ENCODE results near the gene EXD1.
"Not testable (repeated sequence)": the region's sequence is repeated elsewhere in the genome, so short reads cannot be mapped to it uniquely, and the experiment has no call there.

The EXD1 gene, protein sequence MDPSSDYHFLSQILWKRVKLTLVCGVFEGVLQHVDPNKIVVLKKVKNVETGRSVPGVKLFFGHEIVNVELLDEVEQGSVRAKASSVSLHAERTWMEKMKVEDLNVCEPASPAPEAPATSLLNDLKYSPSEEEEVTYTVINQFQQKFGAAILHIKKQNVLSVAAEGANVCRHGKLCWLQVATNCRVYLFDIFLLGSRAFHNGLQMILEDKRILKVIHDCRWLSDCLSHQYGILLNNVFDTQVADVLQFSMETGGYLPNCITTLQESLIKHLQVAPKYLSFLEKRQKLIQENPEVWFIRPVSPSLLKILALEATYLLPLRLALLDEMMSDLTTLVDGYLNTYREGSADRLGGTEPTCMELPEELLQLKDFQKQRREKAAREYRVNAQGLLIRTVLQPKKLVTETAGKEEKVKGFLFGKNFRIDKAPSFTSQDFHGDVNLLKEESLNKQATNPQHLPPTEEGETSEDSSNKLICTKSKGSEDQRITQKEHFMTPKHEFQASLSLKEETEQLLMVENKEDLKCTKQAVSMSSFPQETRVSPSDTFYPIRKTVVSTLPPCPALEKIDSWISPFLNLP

DNA sequence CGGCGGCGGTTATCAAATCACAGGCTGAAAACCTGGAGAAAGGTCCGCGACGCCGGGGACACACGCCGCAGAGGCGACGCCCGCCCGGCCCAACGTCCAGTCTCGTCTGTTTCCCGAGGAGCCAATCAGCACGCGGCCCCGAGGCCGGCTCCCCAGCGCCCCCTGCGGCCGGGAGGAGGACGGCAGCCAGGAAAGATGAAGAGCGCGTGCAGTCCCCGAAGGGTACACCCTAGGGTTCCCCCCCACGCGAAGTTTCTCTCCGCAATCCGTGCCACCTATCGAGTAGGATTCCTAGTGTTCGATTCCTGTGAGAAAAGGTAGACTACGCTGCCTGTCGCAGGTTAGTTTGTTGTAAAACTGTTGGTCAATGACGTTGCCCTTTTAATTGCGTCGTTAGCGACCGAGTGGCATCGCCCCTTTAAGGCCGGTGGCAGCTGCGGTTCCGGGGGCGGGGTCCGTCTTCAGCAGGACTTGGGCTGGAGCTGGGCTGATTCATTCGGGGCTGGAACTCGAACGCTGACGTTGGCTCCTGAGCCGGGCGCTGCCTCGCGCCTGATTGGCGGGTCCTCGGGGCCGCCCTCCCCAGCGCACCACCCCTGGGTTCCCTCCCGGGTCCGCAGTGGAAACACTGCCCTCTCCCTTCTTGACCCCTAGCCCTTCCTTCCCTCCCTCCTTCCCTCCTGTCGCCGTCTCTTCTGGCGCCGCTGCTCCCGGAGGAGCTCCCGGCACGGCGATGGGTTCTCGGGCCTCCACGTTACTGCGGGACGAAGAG is at the start of gene EXD1, which contains the start of gene CHP1:
TSS of gene EXD1 (minus strand) at position 108 of the 772 bp plus-strand sequence. CDS start 4,182 bp downstream, outside the sequence.
TSS of gene CHP1 (plus strand) at position 619 of the 772 bp plus-strand sequence. CDS start at position 734, 115 bp downstream.
- peak; percentile 95 for DNase-seq (ENCODE audit: low read depth)

DNA sequence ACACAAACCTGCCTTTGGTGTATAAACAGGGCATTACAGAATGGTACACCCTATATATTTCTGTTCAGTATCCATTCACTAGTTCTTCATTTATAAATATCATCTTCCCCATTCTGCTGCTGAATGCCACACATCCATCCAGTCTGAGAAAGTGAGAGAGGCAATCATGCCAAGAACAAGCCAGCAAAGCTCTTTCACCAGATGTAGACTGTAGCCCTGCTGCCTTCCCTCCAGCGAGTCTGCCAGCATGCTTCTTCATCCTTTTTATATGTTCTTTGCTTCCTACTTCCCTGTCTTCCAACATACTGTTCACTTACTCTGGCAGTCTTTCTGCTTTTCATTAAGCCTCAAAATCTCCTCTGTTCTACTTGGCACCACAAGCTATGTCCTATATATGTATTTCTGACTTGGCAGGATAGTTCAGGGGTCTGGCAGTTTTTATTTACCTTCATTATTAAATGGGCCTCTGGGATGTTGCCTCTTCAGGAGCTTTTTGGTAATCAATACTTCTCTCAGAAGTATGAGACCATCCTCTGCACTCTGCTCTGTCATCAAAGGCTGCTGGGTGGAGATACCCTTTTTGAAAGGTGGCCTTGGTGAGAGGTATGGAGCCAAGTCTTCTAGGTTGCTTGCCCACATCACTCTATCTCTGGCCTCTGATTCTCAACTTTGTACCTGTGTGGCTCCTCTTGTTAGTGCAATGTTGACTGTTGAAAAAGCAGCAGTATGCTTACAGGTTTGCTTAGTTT is 49.2 kb upstream of the EXD1 start:
- no peak for DNase-seq (ENCODE audit: low read depth)

DNA sequence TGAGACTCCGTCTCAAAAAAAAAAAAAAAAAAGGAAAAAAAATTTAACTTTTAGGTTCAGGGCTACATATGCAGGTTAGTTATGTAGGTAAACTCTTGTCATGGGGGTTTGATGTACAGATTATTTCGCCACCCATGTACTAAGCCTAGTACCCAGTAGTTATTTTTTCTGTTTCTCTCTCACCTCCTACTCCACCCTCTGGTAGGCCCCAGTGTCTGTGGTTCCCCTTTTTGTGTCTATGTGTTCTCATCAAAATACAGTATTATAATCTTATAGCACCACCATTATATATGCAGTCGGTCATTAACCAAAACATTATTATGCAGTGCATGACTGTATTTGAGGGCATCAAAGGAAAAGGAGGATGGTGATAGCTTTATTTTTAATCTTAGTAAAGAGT is 47.8 kb upstream of the EXD1 start:
- no peak for DNase-seq (ENCODE audit: low read depth)

DNA sequence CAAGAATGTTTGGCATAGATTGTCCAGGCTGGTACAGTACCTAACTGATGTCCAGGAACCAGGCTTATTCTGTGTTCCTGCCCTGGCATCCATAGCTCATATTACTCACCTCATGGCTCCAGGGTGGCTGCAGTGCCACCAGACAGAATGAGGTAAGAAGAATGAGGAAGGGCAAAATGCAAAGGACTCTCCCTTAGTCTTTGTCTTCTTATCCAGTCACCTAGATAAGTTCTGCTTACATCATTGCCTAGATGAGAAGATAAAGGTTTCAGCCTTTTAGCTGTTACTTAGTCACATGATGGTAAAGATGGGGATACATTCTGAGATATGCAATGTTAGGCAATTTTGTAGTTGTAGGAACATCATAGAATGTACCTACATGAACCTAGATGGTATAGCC is 46.3 kb upstream of the EXD1 start:
- no peak for DNase-seq (ENCODE audit: low read depth)

DNA sequence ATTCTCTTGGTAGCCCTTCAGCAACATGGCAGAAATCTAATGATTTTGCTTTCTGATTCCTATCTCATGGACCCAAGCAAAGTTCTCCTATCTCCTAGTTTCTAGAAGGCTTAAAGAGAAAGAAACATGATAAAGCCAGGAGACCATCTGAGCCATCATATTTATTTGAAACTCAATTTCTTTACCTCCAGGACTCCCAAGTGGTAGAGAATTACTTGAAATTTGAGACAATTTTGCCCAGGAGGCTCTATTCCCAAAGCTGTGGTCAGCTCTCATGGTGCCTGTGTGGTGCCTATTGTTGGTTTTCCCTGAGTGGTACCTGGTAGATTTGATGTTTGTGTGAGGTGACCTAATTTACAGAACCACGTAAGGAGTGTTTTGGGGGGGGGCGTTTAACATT is 39.3 kb upstream of the EXD1 start:
- no peak for DNase-seq (ENCODE audit: low read depth)

DNA sequence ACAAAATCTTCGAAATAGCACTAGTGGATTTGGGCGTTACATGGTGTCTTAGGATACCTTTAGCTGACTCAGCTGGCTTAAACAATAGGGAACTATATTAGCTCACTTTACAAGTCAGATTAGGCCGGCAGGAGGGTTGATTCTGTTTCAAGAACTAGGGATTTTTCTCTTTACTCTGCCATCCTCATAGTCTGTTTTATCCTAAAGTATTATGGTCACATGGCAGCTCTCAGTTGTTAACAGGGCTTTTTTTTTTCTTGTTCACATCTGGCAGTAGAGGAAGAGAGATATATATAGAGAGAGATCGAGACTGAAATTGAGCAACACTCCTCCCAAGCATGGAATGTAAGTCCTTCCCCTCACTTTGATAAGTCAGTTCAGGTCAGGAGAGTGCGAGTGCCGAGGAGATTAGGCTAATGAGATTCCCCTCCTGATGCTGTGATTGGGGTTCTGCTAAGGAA is 33.4 kb upstream of the EXD1 start:
- no peak for DNase-seq (ENCODE audit: low read depth)

DNA sequence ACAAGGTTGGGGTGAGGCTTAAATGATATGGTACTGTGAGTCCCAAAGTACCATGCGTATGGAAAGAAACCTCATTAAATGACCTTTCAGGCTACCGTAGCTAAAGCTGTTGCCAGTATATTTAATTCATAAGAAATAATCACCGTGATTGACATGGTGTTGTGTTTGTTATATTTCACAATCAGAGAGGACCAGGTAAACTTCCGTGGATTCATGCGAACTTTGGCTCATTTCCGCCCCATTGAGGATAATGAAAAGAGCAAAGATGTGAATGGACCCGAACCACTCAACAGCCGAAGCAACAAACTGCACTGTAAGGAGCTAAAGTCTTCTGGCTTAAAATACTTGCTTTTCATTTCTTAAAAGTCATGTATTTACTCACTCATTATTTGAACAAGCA is 32.0 kb upstream of the EXD1 start:
- no peak for DNase-seq (ENCODE audit: low read depth)

DNA sequence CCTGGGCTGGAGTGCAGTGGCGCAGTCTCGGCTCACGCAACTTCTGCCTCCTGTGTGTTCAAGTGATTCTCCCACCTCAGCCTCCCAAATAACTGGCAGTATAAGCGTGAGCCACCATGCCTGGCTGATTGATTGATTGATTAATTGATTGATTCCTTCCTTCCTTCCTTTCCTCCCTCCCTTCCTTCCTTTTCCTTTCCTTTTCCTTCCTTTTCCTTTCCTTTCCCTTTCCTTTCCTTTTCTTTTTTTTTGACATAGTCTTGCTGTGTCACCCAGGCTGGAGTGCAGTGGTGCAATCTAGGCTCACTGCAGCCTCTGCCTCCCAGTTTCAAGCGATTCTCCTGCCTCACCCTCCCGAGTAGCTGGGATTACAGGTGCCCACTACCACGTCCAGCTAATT is 30.4 kb upstream of the EXD1 start:
- not testable (repeated sequence) for DNase-seq (ENCODE audit: low read depth)

DNA sequence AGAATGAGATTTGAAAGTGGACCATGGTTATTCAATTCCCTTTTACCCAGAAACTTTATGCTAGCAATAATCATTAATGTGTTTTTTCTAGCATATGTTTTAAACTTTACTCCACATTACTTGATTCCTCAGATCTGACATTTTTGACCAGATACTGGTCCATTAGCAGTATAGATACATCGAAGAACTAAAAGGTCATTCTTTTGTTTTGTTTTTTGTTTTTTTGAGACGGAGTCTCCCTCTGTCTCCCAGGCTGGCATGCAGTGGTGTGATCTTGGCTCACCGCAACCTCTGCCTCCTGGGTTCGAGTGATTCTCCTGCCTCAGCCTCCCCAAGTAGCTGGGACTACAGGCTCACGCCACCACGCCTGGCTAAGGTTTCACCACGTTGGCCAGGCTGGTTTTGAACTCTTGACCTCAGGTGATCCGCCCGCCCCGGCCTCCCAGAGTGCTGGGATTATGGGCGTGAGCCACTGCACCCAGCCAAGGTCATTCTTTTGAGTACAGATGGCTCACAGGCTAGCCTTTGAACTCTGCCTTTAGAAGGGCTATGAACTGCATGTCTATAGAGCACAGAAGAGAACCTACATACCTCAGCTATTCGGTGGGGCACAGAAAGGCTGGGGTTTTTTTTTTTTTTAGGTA is 29.1 kb upstream of the EXD1 start:
- no peak for DNase-seq (ENCODE audit: low read depth)

DNA sequence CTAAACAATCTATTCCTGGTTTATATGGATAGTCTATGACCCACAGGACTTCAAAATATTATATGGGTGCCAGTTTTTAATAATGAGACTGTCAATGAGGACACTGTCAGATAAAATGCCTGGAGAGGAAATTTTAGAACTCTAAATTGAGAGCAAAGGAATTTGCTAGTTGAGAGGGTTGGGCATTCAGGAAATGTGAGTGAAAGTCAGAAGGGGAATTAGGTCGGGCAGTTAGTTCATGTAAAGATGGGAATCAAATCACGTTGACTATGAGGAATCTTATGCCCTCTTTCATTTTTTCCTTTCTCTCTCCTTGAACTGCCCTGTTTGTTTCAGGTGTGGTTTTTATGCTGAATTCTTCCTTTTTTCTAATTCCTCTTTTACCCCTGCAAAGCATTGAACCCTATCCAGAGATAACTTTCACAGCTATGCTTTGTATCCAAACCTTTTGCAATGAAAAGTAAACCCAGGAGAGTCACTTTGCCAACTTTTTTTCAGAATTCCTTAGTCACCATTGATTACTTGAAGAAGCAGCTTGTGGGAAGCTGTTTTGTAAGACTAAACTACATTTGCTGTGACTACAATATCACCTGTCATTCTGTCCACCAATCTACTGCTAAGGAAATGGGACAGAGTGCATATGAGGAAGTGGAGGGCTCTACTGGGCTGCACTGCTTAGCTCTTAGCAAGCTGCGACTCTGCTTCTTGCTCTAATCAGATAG is 28.4 kb upstream of the EXD1 start:
- no peak for DNase-seq (ENCODE audit: low read depth)

DNA sequence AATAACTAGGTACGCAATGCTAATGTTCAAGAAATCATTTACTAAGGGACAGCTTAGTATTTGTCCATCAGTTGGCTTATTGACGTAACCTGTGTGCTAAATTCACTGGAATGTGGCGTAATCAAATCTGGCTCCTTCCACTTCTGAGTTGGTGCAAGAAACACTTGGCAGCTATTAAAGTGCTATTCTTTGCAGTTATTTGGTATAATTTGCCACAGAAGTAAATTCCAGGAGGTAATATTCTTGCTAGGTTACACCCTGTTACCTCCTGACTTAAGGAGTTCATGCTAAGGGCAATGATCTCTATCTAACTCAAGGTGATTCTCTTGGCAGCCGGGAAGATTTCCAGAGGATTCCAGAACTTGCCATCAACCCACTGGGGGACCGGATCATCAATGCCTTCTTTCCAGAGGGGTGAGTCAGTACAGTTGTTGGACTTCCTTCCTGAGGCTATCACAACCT is 26.1 kb upstream of the EXD1 start:
- DNase-seq (ENCODE audit: low read depth): no peak

DNA sequence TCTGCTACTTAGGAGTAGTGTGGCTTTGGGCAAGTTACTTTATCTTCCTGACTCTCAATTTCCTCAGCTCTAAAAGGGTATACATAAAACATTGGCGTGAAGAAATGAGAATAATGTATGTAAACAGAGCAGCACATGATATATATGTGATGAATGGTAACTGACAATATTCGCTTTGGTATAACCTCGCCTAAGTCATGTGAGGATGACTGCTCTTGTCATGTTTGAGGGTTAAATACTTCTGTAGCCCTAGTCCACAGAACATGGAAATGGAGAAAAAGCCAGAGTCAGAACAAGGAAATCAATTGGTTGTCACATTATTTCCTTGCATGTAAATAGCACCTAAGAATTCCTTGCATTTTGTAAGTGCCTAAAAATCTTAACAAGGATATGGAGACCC is 25.5 kb upstream of the EXD1 start:
- no peak for DNase-seq (ENCODE audit: low read depth)

DNA sequence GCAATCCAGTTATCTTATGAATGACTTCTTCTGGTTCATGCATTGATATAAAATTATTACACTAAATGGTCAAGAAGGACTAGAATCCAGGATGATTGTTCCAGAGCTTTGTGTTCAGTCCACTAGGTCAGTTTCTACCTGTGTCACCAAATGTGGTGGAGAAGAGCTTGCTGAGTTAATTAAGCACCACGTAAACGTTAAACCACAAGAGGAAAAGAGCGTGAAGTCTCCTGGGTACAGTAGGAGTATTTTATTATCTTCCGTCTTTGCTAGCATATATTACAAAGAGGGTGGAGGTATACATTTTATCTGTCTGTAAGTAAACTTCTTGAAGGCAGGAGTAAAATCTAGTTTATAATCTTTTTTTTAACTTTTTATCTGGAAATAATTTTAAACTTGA is 24.0 kb upstream of the EXD1 start:
- no peak for DNase-seq (ENCODE audit: low read depth)

DNA sequence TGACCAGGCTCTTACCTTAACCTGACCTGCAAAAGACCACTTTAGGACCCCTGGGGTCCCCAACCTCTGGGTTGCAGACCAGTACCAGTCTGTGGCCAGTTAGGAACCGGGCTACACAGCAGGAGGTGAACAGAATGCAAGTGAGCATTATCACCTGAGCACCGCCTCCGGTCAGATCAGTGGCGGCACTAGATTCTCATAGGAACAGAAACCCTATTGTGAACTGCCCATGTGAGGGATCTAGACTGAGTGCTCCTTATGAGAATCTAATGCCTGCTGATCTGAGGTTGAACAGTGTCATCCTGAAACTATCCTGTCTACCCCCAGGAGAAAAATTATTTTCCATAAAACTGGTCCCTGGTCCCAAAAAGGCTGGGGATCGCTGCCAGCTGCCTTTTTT is 20.9 kb upstream of the EXD1 start:
- no peak for DNase-seq (ENCODE audit: low read depth)

DNA sequence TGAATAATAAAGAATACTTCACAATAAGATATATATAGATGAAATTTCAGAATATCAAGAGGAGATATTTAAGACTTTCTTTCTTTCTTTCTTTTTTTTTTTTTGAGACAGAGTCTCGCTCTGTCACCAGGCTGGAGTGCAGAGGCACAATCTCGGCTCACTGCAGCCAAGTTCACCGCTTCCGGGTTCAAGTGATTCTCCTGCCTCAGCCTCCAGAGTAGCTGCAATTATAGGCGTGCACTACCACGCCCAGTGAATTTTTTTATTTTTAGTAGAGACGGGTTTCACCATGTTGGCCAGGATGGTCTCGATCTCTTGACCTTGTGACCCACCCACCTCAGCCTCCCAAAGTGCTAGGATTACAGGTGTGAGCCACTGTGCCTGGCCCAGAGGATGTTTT is 20.2 kb upstream of the EXD1 start:
- DNase-seq (ENCODE audit: low read depth): not testable (repeated sequence)

DNA sequence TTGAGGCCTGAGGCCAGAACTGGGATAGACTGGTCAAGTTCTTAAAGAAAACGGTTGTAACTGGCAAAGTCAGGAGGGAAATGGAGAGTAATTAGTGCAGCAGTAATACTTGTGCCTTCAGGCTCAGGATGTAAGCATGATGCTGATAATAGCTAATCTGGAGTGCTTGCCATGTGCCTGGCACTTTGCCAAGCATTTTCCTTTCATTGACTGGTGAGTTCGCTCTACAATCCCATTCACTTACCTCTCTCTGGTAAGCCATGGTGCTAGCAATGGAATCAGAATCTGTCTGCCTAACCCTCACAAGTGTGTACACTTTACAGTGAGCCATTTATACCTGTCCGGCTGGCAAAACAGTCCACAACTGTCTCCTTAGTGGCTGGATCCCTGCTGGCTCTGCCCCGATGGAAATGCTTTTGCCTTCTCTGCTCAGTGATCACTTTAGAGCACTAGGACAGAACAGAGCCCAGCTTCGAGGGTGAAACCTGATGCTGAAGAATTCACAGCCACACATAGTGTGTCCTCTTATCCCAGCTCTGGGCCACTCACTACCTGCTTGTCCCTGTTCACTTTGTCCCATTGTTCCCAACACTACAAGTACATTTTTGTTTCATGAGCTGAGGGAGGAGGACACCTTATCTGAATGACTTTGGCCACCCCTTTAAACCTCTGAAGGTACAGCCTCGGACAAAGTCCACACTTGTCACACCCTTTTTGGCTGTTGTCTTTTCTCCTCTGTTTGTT is 10.8 kb upstream of the EXD1 start:
- DNase-seq (ENCODE audit: low read depth): no peak

DNA sequence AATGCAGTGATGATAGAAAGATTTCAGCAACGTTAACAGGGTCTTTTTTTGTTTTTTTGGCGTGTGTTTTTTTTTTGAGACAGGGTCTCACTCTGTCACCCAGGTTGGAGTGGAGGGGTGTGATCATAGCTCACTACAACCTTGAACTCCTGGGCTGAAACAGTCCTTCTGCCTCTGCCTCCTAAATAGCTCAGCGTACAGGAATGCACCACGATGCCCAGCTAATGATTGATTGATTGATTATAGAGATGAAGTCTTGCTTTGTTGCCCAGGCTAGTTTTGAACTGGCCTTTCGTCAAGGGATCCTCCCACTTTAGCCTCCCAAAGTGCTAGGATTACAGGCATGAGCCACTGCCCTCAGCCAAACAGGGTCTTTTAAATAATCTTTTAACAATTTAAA is 7.5 kb upstream of the EXD1 start:
- DNase-seq (ENCODE audit: low read depth): no peak

DNA sequence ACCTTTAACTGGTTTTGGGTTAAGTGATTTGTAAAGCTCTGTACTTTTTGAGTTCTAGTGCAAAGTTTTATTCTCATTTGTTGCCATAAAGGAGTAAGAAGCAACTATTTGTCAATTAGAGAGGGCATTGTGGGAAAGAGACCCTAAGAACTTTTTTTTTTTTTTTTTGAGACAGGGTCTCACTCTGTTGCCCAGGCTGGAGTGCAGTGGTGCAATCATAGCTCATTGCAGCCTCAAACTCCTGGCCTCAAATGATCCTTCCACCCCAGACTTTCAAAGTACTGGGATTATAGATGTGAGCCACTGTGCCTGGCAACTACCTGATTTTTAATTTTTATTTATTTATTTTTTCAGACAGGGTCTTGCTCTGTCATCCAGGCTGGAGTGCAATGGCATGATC is 5.4 kb upstream of the EXD1 start:
- no peak for DNase-seq (ENCODE audit: low read depth)

DNA sequence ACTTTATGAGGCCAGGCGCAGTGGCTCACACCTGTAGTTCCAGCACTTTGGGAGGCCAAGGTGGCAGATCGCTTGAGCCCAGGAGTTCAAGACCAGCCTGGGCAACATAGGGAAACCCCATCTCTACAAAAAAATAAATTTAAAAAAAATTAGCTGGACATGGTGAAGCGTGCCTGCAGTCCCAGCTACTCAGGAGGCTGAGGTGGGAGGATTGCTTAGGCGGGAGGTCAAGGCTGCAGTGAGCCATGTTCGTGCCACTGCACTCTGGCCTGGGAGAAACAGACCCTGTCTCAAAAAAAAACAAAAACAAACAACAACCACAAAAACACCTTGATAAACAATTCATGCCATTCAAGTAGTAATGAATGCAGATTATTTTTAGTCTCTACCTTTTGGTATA is 4.7 kb upstream of the EXD1 start:
- DNase-seq (ENCODE audit: low read depth): not testable (repeated sequence)

DNA sequence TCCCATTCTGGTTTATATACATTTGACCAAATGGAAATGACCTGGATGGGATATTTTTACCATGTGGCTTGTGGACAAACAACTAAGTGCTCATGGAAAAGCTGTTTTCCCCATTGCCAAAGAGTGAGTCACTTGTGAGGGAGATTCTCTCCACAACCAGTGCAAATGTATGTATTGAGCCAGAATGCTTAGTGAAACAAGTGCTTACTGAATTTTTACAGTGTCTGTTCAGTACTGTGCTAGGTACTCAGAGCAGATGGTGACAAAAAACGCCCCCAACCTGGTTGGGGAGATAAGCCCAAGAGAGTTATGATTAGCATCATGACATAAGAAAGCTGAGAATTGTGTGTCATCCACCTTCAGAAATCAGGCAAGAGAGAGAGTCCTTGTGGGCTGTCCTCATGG is 2.8 kb upstream of the EXD1 start:
- DNase-seq (ENCODE audit: low read depth): no peak
